Measurements from ENCODE around the gene NRN1. TPM values are rescaled to one million over a fixed set of nuclear protein-coding genes. Genes with fewer than 3 reads are reported as not detected.

The NRN1 gene
- total RNA-seq, 1 experiment from 2014 or later = not detected

DNA sequence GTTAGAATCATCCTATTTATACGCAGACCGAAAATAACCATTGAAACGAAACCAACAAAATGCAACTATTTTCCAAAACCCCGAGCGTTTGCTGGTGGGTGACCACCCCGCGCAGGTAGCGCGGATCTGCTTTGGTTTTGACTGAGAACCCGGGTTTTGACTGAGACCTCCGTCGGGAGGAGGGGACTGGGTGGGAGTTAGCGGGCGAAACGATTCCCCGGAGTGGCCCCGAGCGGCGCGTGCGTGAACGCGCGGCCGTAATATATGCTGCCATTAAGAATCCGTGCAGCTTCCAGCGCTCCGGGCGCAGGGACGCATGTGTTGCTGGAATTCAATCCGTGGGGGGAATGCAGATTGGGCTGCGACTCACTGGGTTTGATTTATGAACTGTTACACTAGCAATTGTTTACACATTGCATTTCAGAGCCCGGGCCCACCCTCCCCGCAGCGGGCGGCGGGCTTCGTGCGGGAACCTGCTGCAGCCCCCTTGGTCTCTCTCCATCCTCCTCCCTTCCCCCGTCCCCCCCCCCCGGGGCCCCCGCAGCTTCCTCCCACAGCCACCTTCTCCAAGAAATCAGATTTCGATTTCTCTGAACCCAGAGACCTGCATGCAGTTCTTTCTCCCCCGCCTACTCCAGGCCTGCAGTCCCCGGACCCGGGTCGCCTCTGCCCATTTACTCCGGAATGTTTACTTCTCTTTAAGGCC is 9.9 kb downstream of the NRN1 start:
- Mint-ChIP-seq H3K4me3 (ENCODE audit: unreplicated experiment) (peak overlapping the region; percentile 83), H3K4me1 (ENCODE audit: low read depth, unreplicated experiment) (no peaks in the 10 kb centered on the region), H3K36me3 (ENCODE audit: insufficient read depth, unreplicated experiment) (no peaks in the 10 kb centered on the region), H3K9me3 (ENCODE audit: unreplicated experiment) (no peaks in the 10 kb centered on the region), H3K27ac (ENCODE audit: unreplicated experiment) (no peak overlapping the region), H3K27me3 (ENCODE audit: insufficient read depth, unreplicated experiment) (peaks cover 11% of the 10 kb centered on the region)
- Histone ChIP-seq H3K36me3 (ENCODE audit: control insufficient read depth, insufficient read depth, low read length) (no peaks in the 10 kb centered on the region), H3K9me3 (no peaks in the 10 kb centered on the region), H3K27me3 (replicated peaks; ENCODE audit: control insufficient read depth, insufficient read depth, low read length) (no peaks in the 10 kb centered on the region), H3K4me3 (ENCODE audit: low read depth, low read length) (peak overlapping the region; percentile 48), H3K4me1 (no peaks in the 10 kb centered on the region)
- TF ChIP-seq, protein P1, sequence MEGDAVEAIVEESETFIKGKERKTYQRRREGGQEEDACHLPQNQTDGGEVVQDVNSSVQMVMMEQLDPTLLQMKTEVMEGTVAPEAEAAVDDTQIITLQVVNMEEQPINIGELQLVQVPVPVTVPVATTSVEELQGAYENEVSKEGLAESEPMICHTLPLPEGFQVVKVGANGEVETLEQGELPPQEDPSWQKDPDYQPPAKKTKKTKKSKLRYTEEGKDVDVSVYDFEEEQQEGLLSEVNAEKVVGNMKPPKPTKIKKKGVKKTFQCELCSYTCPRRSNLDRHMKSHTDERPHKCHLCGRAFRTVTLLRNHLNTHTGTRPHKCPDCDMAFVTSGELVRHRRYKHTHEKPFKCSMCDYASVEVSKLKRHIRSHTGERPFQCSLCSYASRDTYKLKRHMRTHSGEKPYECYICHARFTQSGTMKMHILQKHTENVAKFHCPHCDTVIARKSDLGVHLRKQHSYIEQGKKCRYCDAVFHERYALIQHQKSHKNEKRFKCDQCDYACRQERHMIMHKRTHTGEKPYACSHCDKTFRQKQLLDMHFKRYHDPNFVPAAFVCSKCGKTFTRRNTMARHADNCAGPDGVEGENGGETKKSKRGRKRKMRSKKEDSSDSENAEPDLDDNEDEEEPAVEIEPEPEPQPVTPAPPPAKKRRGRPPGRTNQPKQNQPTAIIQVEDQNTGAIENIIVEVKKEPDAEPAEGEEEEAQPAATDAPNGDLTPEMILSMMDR (IDR thresholded peaks at IDR 0.05; ENCODE audit: insufficient read depth in 1 of 2, low read depth in 1 of 2, low read length in 1 of 2, severe bottlenecking in 1 of 2, unreplicated experiment in 1 of 2) = no peak
- intact Hi-C loops (cut with micrococcal nuclease; ENCODE audit: unreplicated experiment) = no loop called here
- peak in 1 of 2 experiments; percentile 5 for DNase-seq
- ChIA-PET CTCF (no interaction called here), POLR2A (no interaction called here)
- BruUV-seq (replicated peaks) = no TSS peak

DNA sequence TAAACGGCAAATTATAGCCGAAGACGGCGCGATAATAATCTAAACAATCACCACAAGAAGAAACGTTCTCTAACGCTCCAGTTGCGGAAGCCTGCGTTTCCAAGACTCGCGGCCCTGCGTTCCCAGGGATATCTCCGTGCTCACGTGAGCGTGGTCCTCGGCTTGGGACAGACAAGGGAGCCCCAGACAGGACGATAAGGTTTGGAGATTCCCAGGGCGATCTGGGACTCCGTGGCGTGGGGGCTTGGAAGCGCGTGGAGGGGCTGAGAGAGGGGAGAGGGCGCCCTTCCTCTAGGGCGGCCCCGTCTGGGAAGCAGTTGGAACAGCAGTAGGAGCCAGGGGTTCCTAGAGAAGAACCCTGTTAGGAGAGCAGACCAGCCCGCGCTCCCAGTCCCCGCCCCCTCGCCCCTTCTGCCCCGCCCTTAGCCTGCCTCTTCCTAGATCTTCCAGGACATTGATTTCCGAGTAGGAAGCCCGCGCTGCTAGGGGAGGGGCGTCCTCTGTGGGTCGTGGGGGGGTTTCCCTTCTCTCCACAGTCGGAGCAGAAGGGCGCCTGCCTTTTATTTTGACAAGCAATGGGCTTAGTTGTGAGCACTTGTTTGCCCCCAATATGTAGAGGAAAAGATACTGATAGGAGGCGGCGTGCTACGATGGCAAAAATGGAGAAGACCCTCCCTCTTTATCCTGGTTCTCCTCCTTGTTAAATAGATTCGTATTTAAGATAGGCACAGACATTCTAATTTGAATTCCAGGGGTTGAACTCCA is 10.6 kb downstream of the NRN1 start:
- H3K4me3 ChIP-seq (ENCODE audit: low read depth, low read length) = peak overlapping the region; percentile 48

DNA sequence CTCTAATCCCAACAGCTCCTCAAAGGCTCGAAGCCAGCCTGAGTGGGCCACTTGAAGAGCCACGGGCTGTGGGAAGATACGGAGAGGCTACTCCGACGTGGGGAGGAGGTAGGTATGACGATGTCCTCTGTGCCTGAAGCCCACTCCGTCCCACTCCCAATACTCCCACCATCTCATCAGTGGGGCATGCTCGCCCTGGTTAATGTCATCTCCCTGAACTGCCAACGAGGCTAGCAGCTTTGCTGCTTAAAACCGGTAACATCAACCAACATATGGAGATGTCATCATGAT is 11.1 kb downstream of the NRN1 start:
- Mint-ChIP-seq H3K9me3 (ENCODE audit: unreplicated experiment) (no peaks in the 10 kb centered on the region), H3K27me3 (ENCODE audit: insufficient read depth, unreplicated experiment) (peaks cover 11% of the 10 kb centered on the region), H3K4me3 (ENCODE audit: unreplicated experiment) (peak overlapping the region; percentile 83), H3K27ac (ENCODE audit: unreplicated experiment) (no peak overlapping the region), H3K4me1 (ENCODE audit: low read depth, unreplicated experiment) (no peaks in the 10 kb centered on the region), H3K36me3 (ENCODE audit: insufficient read depth, unreplicated experiment) (no peaks in the 10 kb centered on the region)
- no peaks in the 10 kb centered on the region for H3K36me3 ChIP-seq (ENCODE audit: control insufficient read depth, insufficient read depth, low read length)
- intact Hi-C loops (cut with micrococcal nuclease; ENCODE audit: unreplicated experiment) = no loop called here
- H3K4me1 ChIP-seq = no peaks in the 10 kb centered on the region
- no peaks in the 10 kb centered on the region for H3K9me3 ChIP-seq
- no peak overlapping the region for H3K4me3 ChIP-seq (ENCODE audit: low read depth, low read length)
- ChIA-PET POLR2A (no interaction called here), CTCF (no interaction called here)
- BruUV-seq (replicated peaks) = no TSS peak
- TF ChIP-seq, protein P1 (IDR thresholded peaks at IDR 0.05; ENCODE audit: insufficient read depth in 1 of 2, low read depth in 1 of 2, low read length in 1 of 2, severe bottlenecking in 1 of 2, unreplicated experiment in 1 of 2) = no peak
- H3K27me3 ChIP-seq (replicated peaks; ENCODE audit: control insufficient read depth, insufficient read depth, low read length) = no peaks in the 10 kb centered on the region
- DNase-seq = no peak

More for the DNA sequence above, 10.6 kb downstream of the NRN1 start:
- intact Hi-C loops (cut with micrococcal nuclease; ENCODE audit: unreplicated experiment) = no loop called here
- BruUV-seq (replicated peaks) = no TSS peak
- H3K27ac Mint-ChIP-seq (ENCODE audit: unreplicated experiment) = no peak overlapping the region
- Histone ChIP-seq H3K9me3 (no peaks in the 10 kb centered on the region), H3K4me1 (no peaks in the 10 kb centered on the region), H3K36me3 (ENCODE audit: control insufficient read depth, insufficient read depth, low read length) (no peaks in the 10 kb centered on the region), H3K27me3 (replicated peaks; ENCODE audit: control insufficient read depth, insufficient read depth, low read length) (no peaks in the 10 kb centered on the region)
- POLR2A ChIA-PET = no interaction called here
- H3K4me1 Mint-ChIP-seq (ENCODE audit: low read depth, unreplicated experiment) = no peaks in the 10 kb centered on the region
- H3K36me3 Mint-ChIP-seq (ENCODE audit: insufficient read depth, unreplicated experiment) = no peaks in the 10 kb centered on the region
- no peaks in the 10 kb centered on the region for H3K9me3 Mint-ChIP-seq (ENCODE audit: unreplicated experiment)
- CTCF ChIA-PET = no interaction called here
- DNase-seq = peak; percentile 13 to 63
- peaks cover 11% of the 10 kb centered on the region for H3K27me3 Mint-ChIP-seq (ENCODE audit: insufficient read depth, unreplicated experiment)
- H3K4me3 Mint-ChIP-seq (ENCODE audit: unreplicated experiment) = peak overlapping the region; percentile 83
- TF ChIP-seq, protein P1 (IDR thresholded peaks at IDR 0.05; ENCODE audit: insufficient read depth in 1 of 2, low read depth in 1 of 2, low read length in 1 of 2, severe bottlenecking in 1 of 2, unreplicated experiment in 1 of 2) = no peak
